HL-60 (cell line): ENCODE measurements around the gene TSGA10.

ENCODE experiments used
- CTCF ChIP-seq: IDR thresholded peaks from one replicate; pipeline ENCODE4 v1.5.1; 2011; ENCODE audit warnings: low read length, control low read depth, inconsistent platforms; ENCODE audit not compliant: insufficient read depth
- GABPA ChIP-seq: IDR thresholded peaks from 2 replicates; pipeline ENCODE4 v1.6.1; 2012; ENCODE audit warnings: low read depth
- POLR2AphosphoS5 ChIP-seq: IDR thresholded peaks from 2 replicates; pipeline ENCODE4 v1.6.1; 2012; ENCODE audit warnings: low read depth
- REST ChIP-seq: IDR thresholded peaks from 2 replicates; pipeline ENCODE4 v1.6.1; 2012; ENCODE audit warnings: low read depth; ENCODE audit not compliant: insufficient replicate concordance

GRCh38 chr2:99183025-99183424, 28.3 kb upstream of the TSGA10 start:
- TF ChIP-seq CTCF (no peak), GABPA (no peak), REST (no peak), POLR2AphosphoS5 (no peak)
